ENCODE results near the gene ANAPC16. TPM values are rescaled to one million over a fixed set of nuclear protein-coding genes. Genes with fewer than 3 reads are reported as not detected.

ANAPC16 gene
- total RNA-seq, 1 donor from 2014 or later: 33.7 TPM

Other genes with a start within 250 kb of the ANAPC16 start
- gene SPOCK2, start 127.5 kb upstream of the ANAPC16 start, total RNA-seq: 27.9 and 63.7 TPM in 2 replicates
- gene ASCC1, start 264 bp downstream of the ANAPC16 start, total RNA-seq: 21.4 and 39.0 TPM in 2 replicates
- 33.6 and 122 TPM in 2 replicates for gene DDIT4, start 57.9 kb downstream of the ANAPC16 start, total RNA-seq
- 25.0 and 29.8 TPM in 2 replicates for gene DNAJB12, start 138.9 kb downstream of the ANAPC16 start, total RNA-seq